ENCODE data around the gene ATP8A1. TPM values are rescaled to one million over a fixed set of nuclear protein-coding genes. Genes with fewer than 3 reads are reported as not detected.

Gene ATP8A1
- total RNA-seq, 1 donor from 2014 or later, result 2.6 TPM

- ATAC-seq, result no peak
These were observed 296.6 kb downstream of the ATP8A1 start for GRCh38 chr4:42360256-42360669.

GRCh38 chr4:42359711-42360110 is 297.2 kb downstream of the ATP8A1 start:
- ATAC-seq, result no peak

Other genes with a start within 250 kb of the ATP8A1 start
- gene GRXCR1, start 235.6 kb upstream of the ATP8A1 start, total RNA-seq, result not detected